ENCODE results near the gene IL16. TPM values are rescaled to one million over a fixed set of nuclear protein-coding genes. Genes with fewer than 3 reads are reported as not detected.

The IL16 gene
- total and polyA plus RNA-seq, 2 donors from 2014 or later: 1.4 to 19.9 TPM

DNA sequence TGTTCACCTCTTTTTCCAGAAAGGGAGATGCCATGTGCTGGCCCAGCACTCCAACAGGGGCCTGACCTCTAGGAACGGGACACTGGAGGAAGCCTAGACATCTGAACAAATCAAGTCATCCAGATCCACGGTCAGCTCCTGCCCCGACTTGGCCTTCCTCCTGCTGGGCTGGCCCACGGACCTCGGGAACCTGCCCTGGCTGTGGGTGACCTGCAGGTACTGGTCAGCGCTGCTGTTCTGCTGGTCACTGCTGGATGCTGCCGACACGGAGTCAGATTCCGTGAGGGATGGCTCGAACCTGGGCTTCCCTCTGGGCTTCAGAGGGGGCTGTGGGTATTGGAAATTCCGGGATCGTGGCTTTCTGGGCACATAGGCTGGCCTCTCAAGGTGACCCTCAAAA is 135.6 kb downstream of the IL16 start:
- DNase-seq (no peak), FAIRE-seq (no peak)
- Histone ChIP-seq H3K27ac (ENCODE audit: low read depth in 2 of 2, low read length in 2 of 2) (no peak overlapping the region), H3K9ac (ENCODE audit: low read length in 3 of 3) (no peak overlapping the region), H3K4me3 (ENCODE audit: low read length in 3 of 3) (no peak overlapping the region), H3K9me3 (ENCODE audit: control insufficient read depth in 2 of 3, insufficient read depth in 1 of 3, low read length in 3 of 3) (no peaks in the 10 kb centered on the region), H3K27me3 (ENCODE audit: control insufficient read depth, insufficient read depth, low read length) (no peaks in the 10 kb centered on the region), H3K4me1 (ENCODE audit: control insufficient read depth in 2 of 3, insufficient read depth in 2 of 3, low read depth in 1 of 3, low read length in 3 of 3) (no peaks in the 10 kb centered on the region), H3K36me3 (ENCODE audit: control insufficient read depth in 2 of 3, insufficient read depth in 3 of 3, low read length in 3 of 3) (no peaks in the 10 kb centered on the region)
- TF ChIP-seq CTCF (IDR thresholded peaks at IDR 0.05; ENCODE audit: borderline replicate concordance, extremely low read depth, insufficient read depth): no peak
- intact Hi-C loops (cut with DNase I): loop anchor here (10.0 kb wide), 1 partner anchor 48 kb away; no protein-coding TSS in a partner anchor

DNA sequence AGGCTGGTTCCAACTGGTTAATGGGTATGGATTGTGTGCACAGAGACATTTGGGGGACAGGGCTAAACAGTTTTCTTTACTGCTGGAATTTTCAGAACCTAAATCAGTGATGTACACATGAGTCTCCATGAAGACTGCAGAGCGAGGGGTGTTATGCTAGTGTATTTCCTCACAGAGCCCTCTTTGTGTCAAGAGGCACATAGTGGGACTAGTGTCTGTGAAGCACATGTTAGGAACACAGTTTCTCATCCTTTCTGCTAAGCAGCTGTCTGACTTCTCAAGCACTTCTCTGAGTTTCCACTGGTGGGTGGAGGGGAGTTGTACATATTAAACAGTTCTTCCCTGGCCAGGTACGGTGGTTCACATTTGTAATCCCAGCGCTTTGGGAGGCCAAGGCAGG is 136.7 kb downstream of the IL16 start:
- Histone ChIP-seq H3K9me3 (ENCODE audit: control insufficient read depth in 2 of 3, insufficient read depth in 1 of 3, low read length in 3 of 3) (no peaks in the 10 kb centered on the region), H3K4me3 (ENCODE audit: low read length in 3 of 3) (no peak overlapping the region), H3K27ac (ENCODE audit: low read depth in 2 of 2, low read length in 2 of 2) (no peak overlapping the region), H3K9ac (ENCODE audit: low read length in 3 of 3) (no peak overlapping the region), H3K27me3 (ENCODE audit: control insufficient read depth, insufficient read depth, low read length) (no peaks in the 10 kb centered on the region), H3K4me1 (ENCODE audit: control insufficient read depth in 2 of 3, insufficient read depth in 2 of 3, low read depth in 1 of 3, low read length in 3 of 3) (no peaks in the 10 kb centered on the region), H3K36me3 (ENCODE audit: control insufficient read depth in 2 of 3, insufficient read depth in 3 of 3, low read length in 3 of 3) (no peaks in the 10 kb centered on the region)
- TF ChIP-seq CTCF (IDR thresholded peaks at IDR 0.05; ENCODE audit: borderline replicate concordance, extremely low read depth, insufficient read depth): no peak
- DNase-seq (no peak), FAIRE-seq (no peak)
- intact Hi-C loops (cut with DNase I): loop anchor here (10.0 kb wide), 1 partner anchor 49 kb away; no protein-coding TSS in a partner anchor

GRCh38 chr15:81334768-81335435 is 138.2 kb downstream of the IL16 start:
- no peak for FAIRE-seq
- no peaks in the 10 kb centered on the region for H3K27me3 ChIP-seq (ENCODE audit: control insufficient read depth, insufficient read depth, low read length)

More at GRCh38 chr15:81334768-81335435, 138.2 kb downstream of the IL16 start:
- Histone ChIP-seq H3K9ac (ENCODE audit: low read length in 3 of 3) (no peak overlapping the region), H3K36me3 (ENCODE audit: control insufficient read depth in 2 of 3, insufficient read depth in 3 of 3, low read length in 3 of 3) (no peaks in the 10 kb centered on the region), H3K27ac (ENCODE audit: low read depth in 2 of 2, low read length in 2 of 2) (no peak overlapping the region), H3K4me1 (ENCODE audit: control insufficient read depth in 2 of 3, insufficient read depth in 2 of 3, low read depth in 1 of 3, low read length in 3 of 3) (no peaks in the 10 kb centered on the region), H3K4me3 (ENCODE audit: low read length in 3 of 3) (no peak overlapping the region), H3K9me3 (ENCODE audit: control insufficient read depth in 2 of 3, insufficient read depth in 1 of 3, low read length in 3 of 3) (no peaks in the 10 kb centered on the region)
- no peak for DNase-seq
- intact Hi-C loops (cut with DNase I): loop anchor here (10.0 kb wide), 1 partner anchor 50 kb away; no protein-coding TSS in a partner anchor
- TF ChIP-seq CTCF (IDR thresholded peaks at IDR 0.05; ENCODE audit: borderline replicate concordance, extremely low read depth, insufficient read depth): no peak
